Panc1 (cell line): ENCODE results near the gene TIA1. TPM values are rescaled to one million over a fixed set of nuclear protein-coding genes. Genes with fewer than 3 reads are reported as not detected.

ENCODE experiments used
- ATAC-seq: fragments of 200-7000 bp; cut with Tn5 transposase; 2 replicates; pipeline ENCODE4 v1.9.1; 2020; ENCODE audit warnings: mild to moderate bottlenecking, moderate library complexity
- BruUV-seq: library from RNA; stranded (reverse); fragments of 400-500 nt; replicated peaks from 2 replicates; lab custom pipeline; 2021; lab: Mats Ljungman, UMichigan
- CTCF ChIA-PET: fragments of 300-600 bp; sonication (Branson Sonifier 250); formaldehyde crosslinking; loops from one replicate; lab custom pipeline; 2022; ENCODE audit warnings: antibody characterized with exemption; lab: Charles Lee
- POLR2A ChIA-PET: fragments of 300-600 bp; sonication (Branson Sonifier 250); formaldehyde crosslinking; loops from one replicate; lab custom pipeline; 2022; ENCODE audit warnings: antibody characterized with exemption; lab: Charles Lee
- DNase-seq: peaks from one replicate; pipeline ENCODE4 v3.0.0-alpha.2; 2010; ENCODE audit warnings: low read depth, low spot score
- H3K27ac ChIP-seq: 2 replicates; pipeline ENCODE4 v1.5.1; 2011; ENCODE audit warnings: mild to moderate bottlenecking, low read length, inconsistent platforms
- H3K27me3 ChIP-seq: fragments of 200-500 bp; sonication (Bioruptor generic); 2 replicates; pipeline ENCODE4 v1.6.0; 2014; ENCODE audit warnings: low read length, inconsistent platforms; ENCODE audit not compliant: control insufficient read depth, insufficient read depth
- H3K36me3 ChIP-seq: fragments of 200-500 bp; sonication (Bioruptor generic); 2 replicates; pipeline ENCODE4 v1.5.1; 2014; ENCODE audit warnings: inconsistent platforms, mild to moderate bottlenecking, low read length, moderate library complexity; ENCODE audit not compliant: control insufficient read depth, insufficient read depth
- H3K4me1 ChIP-seq: 2 replicates; pipeline ENCODE4 v1.5.1; 2011; ENCODE audit warnings: inconsistent platforms, mild to moderate bottlenecking, low read length, moderate library complexity; ENCODE audit not compliant: control insufficient read depth, insufficient read depth
- H3K4me3 ChIP-seq, 2 experiments: 2 replicates each; pipeline ENCODE4 v1.5.1; 2011 to 2012; ENCODE audit warnings: low read depth in 2 of 2, low read length in 2 of 2, mild to moderate bottlenecking in 2 of 2, inconsistent platforms in 1 of 2, moderate library complexity in 1 of 2
- H3K9me3 ChIP-seq: fragments of 200-500 bp; sonication (Bioruptor generic); 2 replicates; pipeline ENCODE4 v1.5.1; 2014; ENCODE audit warnings: low read depth, mild to moderate bottlenecking, inconsistent platforms, low read length, moderate library complexity; ENCODE audit not compliant: control insufficient read depth, insufficient read depth
- CTCF ChIP-seq: fragments of 450-650 bp; IDR thresholded peaks from 2 replicates; pipeline ENCODE4 v1.5.1; 2017; ENCODE audit warnings: mild to moderate bottlenecking
- POLR2AphosphoS5 ChIP-seq: IDR thresholded peaks from 2 replicates; pipeline ENCODE4 v1.6.1; 2012; ENCODE audit warnings: mild to moderate bottlenecking, low read depth, low read length, moderate library complexity
- REST ChIP-seq, 2 experiments: IDR thresholded peaks; 2 replicates each; pipeline ENCODE4 v1.6.1; 2011 to 2012; ENCODE audit warnings: low read depth in 2 of 2, control low read depth in 1 of 2, low read length in 1 of 2, mild to moderate bottlenecking in 1 of 2, moderate library complexity in 1 of 2; ENCODE audit not compliant: insufficient read depth in 1 of 2
- SIN3A ChIP-seq: IDR thresholded peaks from 2 replicates; pipeline ENCODE4 v1.6.1; 2012; ENCODE audit warnings: low read depth, mild to moderate bottlenecking, low read length, moderate library complexity, borderline replicate concordance; ENCODE audit not compliant: insufficient read depth
- TCF7L2 ChIP-seq: IDR thresholded peaks from 2 replicates; pipeline ENCODE4 v1.6.1; 2011; ENCODE audit warnings: mild to moderate bottlenecking, low read depth, low read length, inconsistent platforms
- in situ Hi-C: cut with HindIII; loops from 2 replicates; pipeline ENCODE4 v1.10.0; 2016; ENCODE audit warnings: low sequenced_read_pairs, low pct_unique_long_range_greater_than_20kb
- intact Hi-C: fragments of 100-400 bp; cut with micrococcal nuclease; formaldehyde crosslinking; loops from one replicate; pipeline ENCODE4 v1.10.0; 2022; ENCODE audit not compliant: unreplicated experiment
- total RNA-seq: library from RNA; stranded (reverse); gene quantifications from one replicate; pipeline ENCODE4 v1.2.1, GENCODE V29; 2021; ENCODE audit not compliant: unreplicated experiment

Gene TIA1
- total RNA-seq, 1 experiment from 2014 or later: 113 TPM

DNA sequence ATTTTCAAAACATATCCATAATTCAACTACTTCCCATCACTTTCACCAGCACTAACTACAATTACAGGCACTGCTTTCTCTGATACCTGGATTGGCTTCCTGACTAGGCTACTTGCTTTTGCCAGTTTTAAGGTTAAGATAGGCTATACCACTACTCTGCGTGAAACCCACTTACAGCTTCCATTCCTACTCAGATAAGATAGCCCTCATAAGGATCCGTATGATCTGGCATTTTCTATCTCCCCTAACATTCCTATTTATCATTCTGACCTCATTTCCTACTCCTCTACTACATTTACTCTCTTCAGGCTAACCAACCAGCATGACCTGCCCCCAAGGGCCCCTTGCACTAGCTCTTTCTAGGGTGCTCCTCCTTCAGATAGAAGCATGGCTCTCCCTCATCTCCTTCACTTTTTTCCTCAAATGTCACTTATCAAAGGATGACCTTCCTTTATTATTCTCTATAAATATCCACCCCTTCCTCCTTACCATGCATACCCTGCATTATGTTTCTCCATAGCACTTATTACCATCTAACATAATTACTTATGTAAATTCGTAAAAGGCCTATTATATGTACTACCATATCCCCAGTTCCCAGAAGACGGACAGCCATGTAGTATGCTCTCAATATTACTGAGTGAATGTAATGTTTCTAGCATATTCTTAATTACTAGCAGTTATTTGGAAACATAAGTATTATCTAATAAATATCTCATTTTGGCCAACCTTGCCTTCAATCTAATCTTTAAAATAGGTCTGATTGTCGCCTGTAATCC lies 4.4 kb downstream of the TIA1 start:
- Histone ChIP-seq H3K36me3 (peaks cover 14% of the 10 kb centered on the region), H3K27ac (no peak overlapping the region), H3K4me1 (peaks cover 9% of the 10 kb centered on the region; the same call in 1 of the 2 replicates), H3K4me3 (no peak overlapping the region), H3K9me3 (no peaks in the 10 kb centered on the region), H3K27me3 (no peaks in the 10 kb centered on the region)
- no peak for TF ChIP-seq SIN3A
- no peak for TF ChIP-seq POLR2AphosphoS5
- TF ChIP-seq CTCF: no peak
- TF ChIP-seq TCF7L2: no peak
- no peak for TF ChIP-seq REST (IDR thresholded peaks at IDR 0.05; ENCODE audit: insufficient read depth in 1 of 2, low read depth in 2 of 2, low read length in 1 of 2)
- DNase-seq (no peak), ATAC-seq (no peak)
- in situ Hi-C loops (no loop called here), intact Hi-C loops (no loop called here)
- BruUV-seq: no TSS peak
- ChIA-PET POLR2A (interaction anchor here (0.7 kb wide), 1 partner anchor 704 kb away, joined by 8 read pairs; no protein-coding TSS in a partner anchor), CTCF (no interaction called here)

GRCh38 chr2:70242552-70242951 lies 5.9 kb downstream of the TIA1 start:
- Histone ChIP-seq H3K36me3 (peaks cover 8% of the 10 kb centered on the region), H3K27me3 (no peaks in the 10 kb centered on the region), H3K4me1 (peaks cover 9% of the 10 kb centered on the region; the same call in 1 of the 2 replicates), H3K27ac (no peak overlapping the region), H3K9me3 (no peaks in the 10 kb centered on the region), H3K4me3 (no peak overlapping the region)
- TF ChIP-seq TCF7L2: no peak
- no peak for TF ChIP-seq SIN3A
- no peak for TF ChIP-seq CTCF
- TF ChIP-seq REST (IDR thresholded peaks at IDR 0.05; ENCODE audit: insufficient read depth in 1 of 2, low read depth in 2 of 2, low read length in 1 of 2): no peak
- TF ChIP-seq POLR2AphosphoS5: no peak
- POLR2A ChIA-PET: no interaction called here
- intact Hi-C loops: no loop called here
- DNase-seq (no peak), ATAC-seq (0 out of 2 replicates have a peak, but pooled peaks have one; percentile 26)
- in situ Hi-C loops: no loop called here
- CTCF ChIA-PET: no interaction called here
- BruUV-seq: no TSS peak
